NB4 (cell line): Measurements from ENCODE around the gene GP1BB.

ENCODE experiments used
- DNase-seq: peaks from one replicate; pipeline ENCODE4 v3.0.0; 2010; ENCODE audit warnings: low read depth
- H3K4me3 ChIP-seq: one replicate; pipeline ENCODE4 v1.5.1; 2011; ENCODE audit warnings: mild to moderate bottlenecking, low read depth, low read length, moderate library complexity
- MYC ChIP-seq: IDR thresholded peaks from 2 replicates; pipeline ENCODE4 v1.6.1; 2011; ENCODE audit warnings: low read depth, low read length
- POLR2A ChIP-seq: IDR thresholded peaks from 2 replicates; pipeline ENCODE4 v1.6.1; 2011; ENCODE audit warnings: mild to moderate bottlenecking; ENCODE audit not compliant: insufficient read length; ENCODE audit errors: extremely low read depth
- TF ChIP-seq, protein P1 (sequence below): IDR thresholded peaks from 2 replicates; pipeline ENCODE4 v1.6.1; 2011; ENCODE audit warnings: low read depth, low read length
- TF ChIP-seq, protein P2 (sequence below): IDR thresholded peaks from one replicate; pipeline ENCODE4 v1.5.1; 2012; ENCODE audit warnings: low read depth, low read length

Gene GP1BB

DNA sequence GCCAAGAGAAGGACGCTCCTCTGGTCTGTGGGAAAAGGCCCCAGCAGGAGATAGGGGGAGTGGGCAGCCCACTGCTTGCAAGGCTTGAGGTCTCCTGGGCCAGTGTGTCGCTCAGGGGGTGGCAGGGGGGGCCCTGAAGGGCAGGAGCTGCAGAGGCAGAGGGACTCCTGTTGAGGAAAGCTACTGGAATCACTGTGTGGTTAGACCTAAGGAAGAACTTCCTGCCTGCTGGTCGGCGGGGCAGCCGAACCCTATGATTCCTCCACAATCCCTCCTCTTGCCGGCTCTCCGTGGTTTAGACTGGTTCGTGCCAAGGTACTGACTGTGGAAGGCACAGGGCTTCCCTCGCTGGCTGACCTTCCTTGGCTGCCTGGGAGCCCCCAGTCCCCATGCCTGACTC lies 6.2 kb downstream of the GP1BB start:
- H3K4me3 ChIP-seq = no peak overlapping the region
- no peak for TF ChIP-seq MYC
- TF ChIP-seq, protein P1, sequence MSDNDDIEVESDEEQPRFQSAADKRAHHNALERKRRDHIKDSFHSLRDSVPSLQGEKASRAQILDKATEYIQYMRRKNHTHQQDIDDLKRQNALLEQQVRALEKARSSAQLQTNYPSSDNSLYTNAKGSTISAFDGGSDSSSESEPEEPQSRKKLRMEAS = no peak
- no peak for TF ChIP-seq POLR2A
- TF ChIP-seq, protein P2, sequence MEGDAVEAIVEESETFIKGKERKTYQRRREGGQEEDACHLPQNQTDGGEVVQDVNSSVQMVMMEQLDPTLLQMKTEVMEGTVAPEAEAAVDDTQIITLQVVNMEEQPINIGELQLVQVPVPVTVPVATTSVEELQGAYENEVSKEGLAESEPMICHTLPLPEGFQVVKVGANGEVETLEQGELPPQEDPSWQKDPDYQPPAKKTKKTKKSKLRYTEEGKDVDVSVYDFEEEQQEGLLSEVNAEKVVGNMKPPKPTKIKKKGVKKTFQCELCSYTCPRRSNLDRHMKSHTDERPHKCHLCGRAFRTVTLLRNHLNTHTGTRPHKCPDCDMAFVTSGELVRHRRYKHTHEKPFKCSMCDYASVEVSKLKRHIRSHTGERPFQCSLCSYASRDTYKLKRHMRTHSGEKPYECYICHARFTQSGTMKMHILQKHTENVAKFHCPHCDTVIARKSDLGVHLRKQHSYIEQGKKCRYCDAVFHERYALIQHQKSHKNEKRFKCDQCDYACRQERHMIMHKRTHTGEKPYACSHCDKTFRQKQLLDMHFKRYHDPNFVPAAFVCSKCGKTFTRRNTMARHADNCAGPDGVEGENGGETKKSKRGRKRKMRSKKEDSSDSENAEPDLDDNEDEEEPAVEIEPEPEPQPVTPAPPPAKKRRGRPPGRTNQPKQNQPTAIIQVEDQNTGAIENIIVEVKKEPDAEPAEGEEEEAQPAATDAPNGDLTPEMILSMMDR = no peak

DNA sequence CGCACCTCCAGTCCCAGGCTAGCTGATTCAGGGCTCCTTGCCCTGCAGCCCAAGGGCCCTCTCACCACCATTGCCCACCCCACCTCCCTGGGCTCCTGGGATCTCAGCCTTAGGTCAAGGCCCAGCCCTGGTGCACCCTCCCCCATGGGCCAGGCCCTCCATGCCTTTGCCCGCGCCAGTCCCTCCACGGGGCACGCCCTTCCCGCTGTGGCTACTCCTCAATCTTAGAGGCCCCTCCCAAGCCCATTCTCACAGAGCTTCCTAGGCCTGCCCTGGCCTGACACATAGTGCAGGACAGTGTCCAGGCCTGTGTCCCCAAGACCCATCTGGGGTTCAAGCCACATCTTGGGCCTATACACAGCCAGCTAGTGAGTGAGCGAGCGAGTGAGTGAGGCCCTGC lies 6.9 kb downstream of the GP1BB start:
- no peak overlapping the region for H3K4me3 ChIP-seq
- no peak for DNase-seq
- TF ChIP-seq, protein P2 = no peak
- no peak for TF ChIP-seq POLR2A
- TF ChIP-seq MYC = no peak
- TF ChIP-seq, protein P1 = no peak

More for the DNA sequence above, 6.2 kb downstream of the GP1BB start:
- DNase-seq = no peak

DNA sequence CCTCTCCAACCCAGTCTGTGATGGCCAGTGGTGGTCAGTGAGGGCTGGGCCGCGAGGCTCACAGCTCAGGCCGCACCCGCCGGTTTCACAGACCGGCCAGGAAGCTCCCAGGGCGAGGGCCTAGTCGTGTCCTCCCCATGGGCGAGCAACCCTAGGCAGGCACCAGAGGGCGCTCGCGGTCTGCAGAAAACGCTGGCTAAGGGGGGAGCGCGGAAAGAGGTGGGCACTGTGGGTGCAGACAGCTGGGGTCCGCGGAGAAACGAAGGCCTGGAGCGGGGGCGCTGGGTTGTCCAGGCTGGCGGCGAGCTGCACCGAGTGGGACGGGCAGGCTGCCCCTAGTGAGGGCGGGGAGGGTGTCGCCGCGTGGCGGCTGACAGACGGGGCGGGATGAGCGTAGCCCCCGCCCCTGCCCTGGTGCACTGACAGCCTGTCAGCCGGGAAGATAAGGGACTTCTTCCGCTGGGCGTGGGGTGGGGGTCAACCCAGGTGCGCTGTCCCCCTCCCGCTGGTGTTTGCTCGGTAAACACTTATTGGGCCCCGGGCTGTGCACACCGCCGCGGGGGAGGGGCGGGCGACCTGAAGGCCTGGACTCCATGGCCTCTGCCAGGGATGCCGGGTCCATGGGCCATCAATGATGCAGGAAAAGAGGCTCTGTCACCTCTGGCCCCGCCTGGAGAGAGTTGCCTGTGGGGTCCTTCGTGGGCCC lies 7.5 kb downstream of the GP1BB start:
- H3K4me3 ChIP-seq = no peak overlapping the region
- peak; percentile 81 for DNase-seq
- TF ChIP-seq, protein P1 = no peak
- TF ChIP-seq POLR2A (no peak), MYC (no peak)
- TF ChIP-seq, protein P2 = peak; percentile 76

DNA sequence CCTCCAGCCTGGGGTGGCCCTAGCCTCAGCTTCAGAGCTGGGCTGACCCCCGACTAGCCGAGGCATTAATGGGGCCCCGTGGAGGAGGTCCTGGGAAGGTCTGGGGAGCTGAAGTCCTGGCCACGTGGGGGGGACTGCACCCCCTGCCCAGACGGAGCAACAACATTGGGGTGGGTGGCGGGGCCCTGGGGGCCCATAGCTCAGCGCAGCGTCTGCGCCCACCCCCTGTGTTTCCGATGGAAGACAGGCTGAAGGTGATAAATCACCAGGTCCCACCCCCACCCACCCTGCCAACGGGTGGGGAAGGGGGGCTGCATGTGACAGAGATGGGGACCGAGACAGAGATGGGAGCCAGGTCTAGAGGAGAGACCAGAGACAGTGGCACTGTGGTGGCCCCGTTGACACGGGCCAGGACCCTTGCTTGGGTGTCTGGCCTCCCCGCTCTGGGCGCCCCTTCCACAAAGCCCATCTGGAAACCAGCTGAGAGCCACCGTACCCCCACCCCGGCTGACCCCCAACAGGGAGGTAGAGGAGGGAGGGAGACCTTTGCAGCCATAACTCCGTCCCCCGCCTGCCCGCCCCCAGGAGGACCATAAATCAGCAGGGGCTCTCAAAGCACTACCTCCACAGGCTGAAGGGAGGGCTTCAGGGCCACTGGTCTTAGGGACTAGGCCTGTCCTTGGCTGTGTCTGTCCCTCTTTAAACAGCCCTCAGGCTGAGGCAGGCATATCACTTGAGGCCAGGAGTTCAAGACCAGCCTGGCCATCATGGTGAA lies 8.2 kb downstream of the GP1BB start:
- TF ChIP-seq, protein P1 = no peak
- TF ChIP-seq, protein P2 = no peak
- TF ChIP-seq POLR2A (no peak), MYC (no peak)
- no peak for DNase-seq
- no peak overlapping the region for H3K4me3 ChIP-seq

DNA sequence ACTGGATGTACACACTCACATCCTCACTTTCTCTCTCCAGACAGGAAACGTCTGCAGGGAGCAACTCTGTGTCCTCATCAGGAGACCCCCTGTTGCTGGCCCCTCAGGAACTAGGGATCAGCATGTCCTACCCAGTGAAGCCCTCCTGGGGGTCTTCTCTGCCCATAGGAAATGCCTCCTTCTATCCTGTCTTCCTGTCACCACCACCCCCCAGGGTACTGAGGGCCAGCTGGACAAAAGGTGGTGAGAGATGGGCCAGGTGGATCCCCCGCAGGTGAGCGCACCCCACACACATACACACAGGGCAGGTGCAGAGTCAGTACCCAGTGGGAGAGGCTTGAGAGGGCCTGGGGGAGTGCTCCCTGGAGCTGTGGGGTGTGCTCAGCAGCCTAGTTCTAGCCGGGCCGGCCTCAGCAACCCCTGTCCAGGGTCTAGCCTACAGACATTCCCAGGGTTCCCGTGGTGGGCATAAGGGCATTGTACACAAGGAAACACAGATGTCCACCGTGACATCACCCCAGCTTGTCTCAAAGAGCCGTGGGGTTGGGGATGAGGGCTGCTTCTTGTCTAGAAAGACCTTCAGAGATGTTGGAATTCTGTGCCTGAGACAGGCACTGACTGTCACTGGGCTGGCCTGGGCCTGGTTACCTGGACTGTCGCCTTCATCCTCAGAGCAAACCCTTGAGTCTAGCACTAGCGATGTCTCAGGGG lies 9.2 kb downstream of the GP1BB start:
- TF ChIP-seq POLR2A (no peak), MYC (no peak)
- TF ChIP-seq, protein P1 = no peak
- TF ChIP-seq, protein P2 = no peak
- no peak for DNase-seq
- no peak overlapping the region for H3K4me3 ChIP-seq
